ENCODE measurements around the gene EIPR1.
"Not testable (repeated sequence)": the region's sequence is repeated elsewhere in the genome, so short reads cannot be mapped to it uniquely, and the experiment has no call there.

The EIPR1 gene

GRCh38 chr2:3302751-3303582, 74.7 kb downstream of the EIPR1 start:
- no peak for DNase-seq

- no peak for DNase-seq
Measured at GRCh38 chr2:3302421-3302750, 75.2 kb downstream of the EIPR1 start.

GRCh38 chr2:3301001-3301400, 76.6 kb downstream of the EIPR1 start:
- no peak for DNase-seq

GRCh38 chr2:3300224-3300995, 77.2 kb downstream of the EIPR1 start:
- DNase-seq, result no peak

- no peak for DNase-seq
Measured at GRCh38 chr2:3299703-3300102, 77.9 kb downstream of the EIPR1 start.

- no peak for DNase-seq
Measured at GRCh38 chr2:3299130-3299529, 78.5 kb downstream of the EIPR1 start.

- no peak for DNase-seq
Measured at GRCh38 chr2:3298191-3298590, 79.4 kb downstream of the EIPR1 start.

GRCh38 chr2:3297523-3297922, 80.1 kb downstream of the EIPR1 start:
- DNase-seq, result no peak

- no peak for DNase-seq
Measured at GRCh38 chr2:3296182-3296972, 81.2 kb downstream of the EIPR1 start.

- no peak for DNase-seq
Measured at GRCh38 chr2:3294493-3294892, 83.1 kb downstream of the EIPR1 start.

- no peak for DNase-seq
Measured at GRCh38 chr2:3294069-3294468, 83.5 kb downstream of the EIPR1 start.

- DNase-seq, result no peak
Measured at GRCh38 chr2:3293221-3293620, 84.4 kb downstream of the EIPR1 start.

GRCh38 chr2:3292416-3292815, 85.2 kb downstream of the EIPR1 start:
- DNase-seq, result no peak

GRCh38 chr2:3291750-3292149, 85.9 kb downstream of the EIPR1 start:
- DNase-seq, result no peak

GRCh38 chr2:3291113-3291512, 86.5 kb downstream of the EIPR1 start:
- DNase-seq, result no peak

GRCh38 chr2:3290655-3291054, 87.0 kb downstream of the EIPR1 start:
- no peak for DNase-seq

- no peak for DNase-seq
Measured at GRCh38 chr2:3289971-3290370, 87.6 kb downstream of the EIPR1 start.

GRCh38 chr2:3289526-3289925, 88.1 kb downstream of the EIPR1 start:
- DNase-seq, result no peak

GRCh38 chr2:3289171-3289515, 88.5 kb downstream of the EIPR1 start:
- no peak for DNase-seq

- DNase-seq, result no peak
Measured at GRCh38 chr2:3288470-3289170, 89.0 kb downstream of the EIPR1 start.

- DNase-seq, result no peak
Measured at GRCh38 chr2:3287896-3288295, 89.7 kb downstream of the EIPR1 start.

GRCh38 chr2:3286646-3287036, 91.0 kb downstream of the EIPR1 start:
- DNase-seq, result not testable (repeated sequence)

Measured in activated CD4-positive, alpha-beta T cell treated with anti-CD3 and anti-CD28 coated beads, Interleukin-2, amount 50 U/mL, for 4 hours (primary cell).